ENCODE results near the gene NDE1. TPM values are rescaled to one million over a fixed set of nuclear protein-coding genes. Genes with fewer than 3 reads are reported as not detected.

NDE1 gene
- total RNA-seq, 1 donor from 2014 or later, result 42.5 TPM

- no peaks in the 10 kb centered on the region for H3K27me3 Mint-ChIP-seq
- no peak overlapping the region for H3K4me3 Mint-ChIP-seq (ENCODE audit: low read depth)
- H3K4me1 Mint-ChIP-seq (ENCODE audit: low read depth), result no peaks in the 10 kb centered on the region
- no peak for DNase-seq (ENCODE audit: low spot score, unreplicated experiment)
- H3K9me3 Mint-ChIP-seq (ENCODE audit: low read depth), result no peaks in the 10 kb centered on the region
- no peak overlapping the region for H3K27ac Mint-ChIP-seq
- no peak for TF ChIP-seq CTCF (IDR thresholded peaks at IDR 0.05; ENCODE audit: unreplicated experiment)
- H3K36me3 Mint-ChIP-seq (ENCODE audit: insufficient read depth), result peaks cover 41% of the 10 kb centered on the region
Measured at GRCh38 chr16:15609286-15609649, 40.8 kb upstream of the NDE1 start.

DNA sequence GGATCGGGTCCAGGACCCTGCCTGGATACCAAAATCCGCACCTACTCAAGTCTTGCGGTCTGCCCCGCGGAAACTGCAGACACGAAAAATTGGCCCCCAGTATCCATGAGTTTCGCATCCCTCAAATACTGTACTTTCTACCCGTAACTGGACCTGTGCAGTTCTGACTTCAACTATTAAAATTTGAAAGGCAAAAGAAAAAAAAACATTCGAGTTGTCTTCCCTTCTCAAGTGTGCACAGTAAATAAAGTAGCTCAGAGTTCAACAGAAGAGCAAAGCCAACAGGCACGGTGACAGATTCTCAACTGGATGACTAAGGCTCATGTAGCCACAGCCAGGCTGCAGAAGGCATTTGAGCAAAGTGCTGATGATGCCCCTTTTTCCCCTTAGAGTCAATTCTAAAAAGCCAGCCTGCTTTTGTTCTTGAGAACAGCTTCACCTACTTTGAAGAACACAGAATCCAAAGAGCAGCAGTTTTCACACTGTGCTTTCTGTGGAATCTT is 39.6 kb upstream of the NDE1 start:
- TF ChIP-seq CTCF (IDR thresholded peaks at IDR 0.05; ENCODE audit: unreplicated experiment), result no peak
- Mint-ChIP-seq H3K9me3 (ENCODE audit: low read depth) (no peaks in the 10 kb centered on the region), H3K4me1 (ENCODE audit: low read depth) (no peaks in the 10 kb centered on the region), H3K27me3 (no peaks in the 10 kb centered on the region), H3K4me3 (ENCODE audit: low read depth) (no peak overlapping the region), H3K27ac (no peak overlapping the region), H3K36me3 (ENCODE audit: insufficient read depth) (peaks cover 40% of the 10 kb centered on the region)
- DNase-seq (ENCODE audit: low spot score, unreplicated experiment), result no peak

DNA sequence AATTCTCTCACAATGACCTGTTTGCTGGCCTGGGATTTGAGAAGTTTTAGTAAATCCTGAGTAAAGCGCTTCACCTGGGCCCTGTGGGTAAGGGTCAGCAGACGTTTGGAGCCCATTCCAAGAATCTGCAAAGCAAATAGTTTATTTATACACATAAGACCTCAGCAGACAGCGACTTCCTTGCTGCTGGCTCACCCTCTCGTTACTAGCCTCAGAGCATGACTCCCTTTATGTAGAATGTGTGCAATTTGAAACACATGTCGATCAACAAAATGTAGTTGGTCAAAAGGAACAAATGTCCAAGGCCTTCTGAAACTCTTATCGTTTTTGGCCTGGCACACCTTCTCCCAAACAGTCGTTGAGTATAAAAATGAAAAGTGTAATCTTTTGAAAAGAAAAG is 38.4 kb upstream of the NDE1 start:
- H3K4me1 Mint-ChIP-seq (ENCODE audit: low read depth), result no peaks in the 10 kb centered on the region
- peaks cover 43% of the 10 kb centered on the region for H3K36me3 Mint-ChIP-seq (ENCODE audit: insufficient read depth)
- DNase-seq (ENCODE audit: low spot score, unreplicated experiment), result no peak
- H3K27me3 Mint-ChIP-seq, result no peaks in the 10 kb centered on the region
- H3K27ac Mint-ChIP-seq, result no peak overlapping the region
- TF ChIP-seq CTCF (IDR thresholded peaks at IDR 0.05; ENCODE audit: unreplicated experiment), result no peak
- H3K4me3 Mint-ChIP-seq (ENCODE audit: low read depth), result no peak overlapping the region
- no peaks in the 10 kb centered on the region for H3K9me3 Mint-ChIP-seq (ENCODE audit: low read depth)

GRCh38 chr16:15613676-15614075 is 36.4 kb upstream of the NDE1 start:
- H3K4me1 Mint-ChIP-seq (ENCODE audit: low read depth), result no peaks in the 10 kb centered on the region
- H3K27me3 Mint-ChIP-seq, result no peaks in the 10 kb centered on the region
- no peak for TF ChIP-seq CTCF (IDR thresholded peaks at IDR 0.05; ENCODE audit: unreplicated experiment)
- no peak overlapping the region for H3K27ac Mint-ChIP-seq
- peaks cover 50% of the 10 kb centered on the region for H3K36me3 Mint-ChIP-seq (ENCODE audit: insufficient read depth)
- no peak overlapping the region for H3K4me3 Mint-ChIP-seq (ENCODE audit: low read depth)
- DNase-seq (ENCODE audit: low spot score, unreplicated experiment), result no peak
- no peaks in the 10 kb centered on the region for H3K9me3 Mint-ChIP-seq (ENCODE audit: low read depth)

DNA sequence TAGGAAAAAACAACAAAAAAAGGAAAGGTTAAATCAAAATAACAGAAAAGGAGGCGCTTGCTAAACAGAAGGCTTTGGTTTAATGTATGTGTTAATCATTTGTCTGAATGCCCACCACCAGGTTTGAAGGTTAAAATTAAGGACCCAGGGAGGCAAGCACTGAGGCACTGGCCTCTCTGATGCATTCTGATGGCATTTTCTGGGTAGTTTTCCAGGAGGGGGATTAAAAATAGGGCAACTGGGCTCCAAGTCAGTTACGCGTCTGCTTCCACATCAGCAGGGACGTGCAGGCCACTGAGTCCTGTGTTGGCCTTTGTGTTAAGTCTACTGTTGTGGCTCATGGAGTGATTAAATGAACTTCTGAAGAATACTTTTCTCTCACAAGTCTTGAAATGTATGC is 34.0 kb upstream of the NDE1 start:
- DNase-seq (ENCODE audit: low spot score, unreplicated experiment), result no peak
- no peak overlapping the region for H3K4me3 Mint-ChIP-seq (ENCODE audit: low read depth)
- H3K9me3 Mint-ChIP-seq (ENCODE audit: low read depth), result no peaks in the 10 kb centered on the region
- no peaks in the 10 kb centered on the region for H3K4me1 Mint-ChIP-seq (ENCODE audit: low read depth)
- H3K27me3 Mint-ChIP-seq, result no peaks in the 10 kb centered on the region
- no peak for TF ChIP-seq CTCF (IDR thresholded peaks at IDR 0.05; ENCODE audit: unreplicated experiment)
- H3K27ac Mint-ChIP-seq, result no peak overlapping the region
- peaks cover 47% of the 10 kb centered on the region for H3K36me3 Mint-ChIP-seq (ENCODE audit: insufficient read depth)
